GM21717 (cell line): ENCODE measurements around the gene SETDB1.
"Not testable (repeated sequence)": the region's sequence is repeated elsewhere in the genome, so short reads cannot be mapped to it uniquely, and the experiment has no call there.

Source experiments
- ATAC-seq: cut with Tn5 transposase; IDR thresholded peaks from one replicate; pipeline ENCODE4 v1.9.1; 2021; ENCODE audit warnings: mild to moderate bottlenecking, moderate library complexity; ENCODE audit not compliant: unreplicated experiment

Gene SETDB1

GRCh38 chr1:150928775-150929174 is 2.6 kb downstream of the SETDB1 start:
- not testable (repeated sequence) for ATAC-seq

- ATAC-seq, result no peak
Observed at GRCh38 chr1:150931773-150932172, 5.6 kb downstream of the SETDB1 start.

- no peak for ATAC-seq
Observed at GRCh38 chr1:150944856-150945255, 18.7 kb downstream of the SETDB1 start.

- no peak for ATAC-seq
Observed at GRCh38 chr1:150954708-150955107, 28.5 kb downstream of the SETDB1 start.

- ATAC-seq, result no peak
Observed at GRCh38 chr1:150955280-150955679, 29.1 kb downstream of the SETDB1 start.

- ATAC-seq, result no peak
Observed at GRCh38 chr1:150957666-150958065, 31.5 kb downstream of the SETDB1 start.

GRCh38 chr1:150960646-150961045 is 34.5 kb downstream of the SETDB1 start:
- ATAC-seq, result no peak

- ATAC-seq, result no peak
Observed at GRCh38 chr1:150961756-150962155, 35.6 kb downstream of the SETDB1 start.

- no peak for ATAC-seq
Observed at GRCh38 chr1:150963321-150964163, 37.4 kb downstream of the SETDB1 start.

GRCh38 chr1:150964164-150964489 is 38.0 kb downstream of the SETDB1 start:
- ATAC-seq, result no peak

- no peak for ATAC-seq
Observed at GRCh38 chr1:150965605-150966004, 39.4 kb downstream of the SETDB1 start.

GRCh38 chr1:150966011-150966410 is 39.8 kb downstream of the SETDB1 start:
- ATAC-seq, result no peak

- ATAC-seq, result no peak
Observed at GRCh38 chr1:150967936-150968335, 41.8 kb downstream of the SETDB1 start.

GRCh38 chr1:150968491-150968890 is 42.3 kb downstream of the SETDB1 start:
- ATAC-seq, result no peak

GRCh38 chr1:150969626-150970025 is 43.5 kb downstream of the SETDB1 start:
- ATAC-seq, result no peak

GRCh38 chr1:150970808-150971582 is 44.8 kb downstream of the SETDB1 start:
- ATAC-seq, result no peak

GRCh38 chr1:150971583-150972416 is 45.6 kb downstream of the SETDB1 start:
- no peak for ATAC-seq

GRCh38 chr1:150972417-150972940 is 46.3 kb downstream of the SETDB1 start:
- no peak for ATAC-seq

- peak; percentile 3 for ATAC-seq
Observed at GRCh38 chr1:150973258-150973835, 47.2 kb downstream of the SETDB1 start.

GRCh38 chr1:150973836-150974579 is 47.8 kb downstream of the SETDB1 start:
- peak; percentile 32 for ATAC-seq
